Endothelial cell of umbilical vein (primary cell): ENCODE results near the gene DHRS12. TPM values are rescaled to one million over a fixed set of nuclear protein-coding genes. Genes with fewer than 3 reads are reported as not detected.

ENCODE experiments used
- BruUV-seq: library from RNA; stranded (reverse); fragments of 400-500 nt; replicated peaks from 2 replicates; lab custom pipeline; 2021; lab: Mats Ljungman, UMichigan
- CTCF ChIA-PET: fragments of 300-600, 350-600 bp; sonication (Branson Sonifier 250); formaldehyde crosslinking; loops from one replicate; lab custom pipeline; 2021; ENCODE audit warnings: antibody characterized with exemption, inconsistent platforms; lab: Charles Lee
- POLR2A ChIA-PET: fragments of 300-600, 350-600 bp; sonication (Branson Sonifier 250); formaldehyde crosslinking; loops from one replicate; lab custom pipeline; 2021; ENCODE audit warnings: antibody characterized with exemption, inconsistent platforms; lab: Charles Lee
- DNase-seq: peaks from one replicate; pipeline ENCODE4 v3.0.0-alpha.2; 2011; ENCODE audit warnings: low read depth, low spot score
- FAIRE-seq: peaks from 2 replicates; lab custom pipeline; 2011; peaks lifted over from hg19 to GRCh38; lab: Jason Lieb, UNC
- H2AFZ ChIP-seq: 2 replicates; pipeline ENCODE4 v1.6.0; 2012; ENCODE audit warnings: low read depth, low read length, control low read depth, inconsistent platforms
- H3K27ac ChIP-seq: 2 replicates; pipeline ENCODE4 v1.5.1; 2011; ENCODE audit warnings: low read depth, mild to moderate bottlenecking, control low read depth, low read length, moderate library complexity; ENCODE audit not compliant: insufficient read depth
- H3K27me3 ChIP-seq, 2 experiments: 2 replicates each; pipeline versions ENCODE4 v1.6.0 to v1.6.1; 2011; ENCODE audit warnings: low read length in 2 of 2, mixed read lengths in 1 of 2; ENCODE audit not compliant: control insufficient read depth in 2 of 2, insufficient read depth in 2 of 2
- H3K36me3 ChIP-seq, 2 experiments: 2 replicates in 1 of 2; 3 replicates in 1 of 2; pipeline ENCODE4 v1.5.1; 2011; ENCODE audit warnings: low read length in 2 of 2, mild to moderate bottlenecking in 1 of 2, moderate library complexity in 1 of 2; ENCODE audit not compliant: control insufficient read depth in 2 of 2, insufficient read depth in 2 of 2; ENCODE audit errors: extremely low read depth in 1 of 2
- H3K4me1 ChIP-seq: 3 replicates; pipeline ENCODE4 v1.5.1; 2011; ENCODE audit warnings: mild to moderate bottlenecking, low read length; ENCODE audit not compliant: control insufficient read depth, insufficient read depth; ENCODE audit errors: extremely low read depth
- H3K4me2 ChIP-seq: 2 replicates; pipeline ENCODE4 v1.6.1; 2011; ENCODE audit warnings: low read length, control low read depth, mixed read lengths; ENCODE audit not compliant: insufficient read depth
- H3K4me3 ChIP-seq, 3 experiments: fragments of 200-600 bp in 1 of 3; sonication (generic), shearing (Covaris generic) in 1 of 3; replicated peaks in 1 of 3; 2 replicates each; pipeline ENCODE4 v1.5.1; 2011 to 2016; ENCODE audit warnings: control low read depth in 3 of 3, low read length in 3 of 3, mild to moderate bottlenecking in 2 of 3, inconsistent platforms in 1 of 3, low read depth in 1 of 3, moderate library complexity in 1 of 3; ENCODE audit not compliant: insufficient read depth in 1 of 3
- H3K79me2 ChIP-seq: 2 replicates; pipeline ENCODE4 v1.6.0; 2012; ENCODE audit warnings: low read length, inconsistent platforms; ENCODE audit not compliant: control insufficient read depth, insufficient read depth
- H3K9ac ChIP-seq: replicated peaks from 2 replicates; pipeline ENCODE3; 2011; ENCODE audit warnings: low read length, control low read depth; ENCODE audit not compliant: insufficient read depth; ENCODE audit errors: extremely low read depth
- H3K9me1 ChIP-seq: replicated peaks from 3 replicates; pipeline ENCODE4 v1.6.0; 2011; ENCODE audit warnings: mild to moderate bottlenecking, low read length; ENCODE audit not compliant: control insufficient read depth, insufficient read depth; ENCODE audit errors: extremely low read depth
- H3K9me3 ChIP-seq: replicated peaks from 2 replicates; pipeline ENCODE4 v1.5.1; 2012; ENCODE audit warnings: low read length, inconsistent platforms; ENCODE audit not compliant: control insufficient read depth, insufficient read depth
- H4K20me1 ChIP-seq: replicated peaks from 2 replicates; pipeline ENCODE3; 2011; ENCODE audit warnings: mild to moderate bottlenecking, low read length; ENCODE audit not compliant: control insufficient read depth, insufficient read depth; ENCODE audit errors: extremely low read depth
- CTCF ChIP-seq, 2 donors: IDR thresholded peaks; 1 replicate in 1 of 2; 2 replicates in 1 of 2; pipeline ENCODE4 v1.5.1; 2011; ENCODE audit warnings: low read length in 2 of 2, mild to moderate bottlenecking in 2 of 2, moderate library complexity in 2 of 2, control low read depth in 1 of 2, inconsistent platforms in 1 of 2, low read depth in 1 of 2; ENCODE audit not compliant: insufficient read depth in 1 of 2; ENCODE audit errors: extremely low read depth in 1 of 2
- EZH2 ChIP-seq: IDR thresholded peaks from 2 replicates; pipeline ENCODE4 v1.6.1; 2012; ENCODE audit warnings: borderline replicate concordance, low read depth, mild to moderate bottlenecking, moderate library complexity, low read length, inconsistent platforms; ENCODE audit not compliant: severe bottlenecking
- FOS ChIP-seq: IDR thresholded peaks from 2 replicates; pipeline ENCODE4 v1.6.1; 2011; ENCODE audit warnings: mild to moderate bottlenecking, low read length, moderate library complexity, borderline replicate concordance; ENCODE audit not compliant: insufficient read depth
- GATA2 ChIP-seq: IDR thresholded peaks from 2 replicates; pipeline ENCODE4 v1.7.0; 2011; ENCODE audit warnings: low read depth, mild to moderate bottlenecking, moderate library complexity, mixed read lengths, low read length; ENCODE audit not compliant: insufficient read length, insufficient read depth
- JUN ChIP-seq: IDR thresholded peaks from 2 replicates; pipeline ENCODE4 v1.6.1; 2011; ENCODE audit warnings: borderline replicate concordance, low read depth; ENCODE audit not compliant: insufficient read length, insufficient read depth
- MAX ChIP-seq: IDR thresholded peaks from 2 replicates; pipeline ENCODE4 v1.6.1; 2011; ENCODE audit not compliant: insufficient read depth, insufficient read length
- MYC ChIP-seq: IDR thresholded peaks from one replicate; pipeline ENCODE4 v1.6.1; 2011; ENCODE audit warnings: mild to moderate bottlenecking, low read depth, low read length
- POLR2A ChIP-seq: IDR thresholded peaks from 2 replicates; pipeline ENCODE4 v1.6.1; 2012; ENCODE audit warnings: low read depth, mild to moderate bottlenecking, control low read depth, low read length
- POLR2AphosphoS5 ChIP-seq: IDR thresholded peaks from 2 replicates; pipeline ENCODE4 v1.6.1; 2012; ENCODE audit warnings: low read depth, mild to moderate bottlenecking, control low read depth, low read length, moderate library complexity; ENCODE audit not compliant: insufficient read depth
- dilution Hi-C: fragments of 300-500 bp; cut with MboI; formaldehyde crosslinking; loops from one replicate; pipeline ENCODE4 v1.15.0; 2019; ENCODE audit warnings: low sequenced_read_pairs; ENCODE audit not compliant: extremely low pct_ligation_motif_present
- intact Hi-C: fragments of 100-400 bp; cut with micrococcal nuclease; formaldehyde crosslinking; loops from one replicate; pipeline ENCODE4 v1.10.0; 2022
- polyA plus RNA-seq, 4 experiments: library from polyadenylated mRNA; depleted of rRNA in 3 of 4; stranded (reverse) in 3 of 4; unstranded in 1 of 4; fragments of >200 nt; gene quantifications; 2 replicates each; pipeline versions ENCODE4 v1.2.1 to v1.2.3, GENCODE V29; 2011 to 2012; ENCODE audit warnings: missing spikeins in 1 of 4
- total RNA-seq: library from RNA; stranded (reverse); gene quantifications from 2 replicates; pipeline ENCODE4 v1.2.3, GENCODE V29; 2021

Gene DHRS12
- total and polyA plus RNA-seq, 2 donors (not counting 3 experiments of a cell fraction or from before 2014, with no cell fraction given) = 8.9 to 9.1 TPM

GRCh38 chr13:51822106-51822815 lies 18.3 kb upstream of the DHRS12 start:
- Histone ChIP-seq H3K9me3 (no peaks in the 10 kb centered on the region), H3K79me2 (no peaks in the 10 kb centered on the region), H3K4me1 (no peaks in the 10 kb centered on the region), H3K9me1 (no peaks in the 10 kb centered on the region), H3K36me3 (no peaks in the 10 kb centered on the region), H3K27me3 (peaks cover 14 to 17% of the 10 kb centered on the region in 2 experiments), H3K4me2 (no peak overlapping the region), H4K20me1 (no peaks in the 10 kb centered on the region), H3K27ac (no peak overlapping the region), H3K4me3 (no peak overlapping the region), H2AFZ (no peak overlapping the region), H3K9ac (no peak overlapping the region)
- TF ChIP-seq EZH2 (no peak), POLR2AphosphoS5 (no peak), CTCF (IDR thresholded peaks at IDR 0.05; ENCODE audit: extremely low read depth in 1 of 2, insufficient read depth in 1 of 2, low read depth in 1 of 2, low read length in 2 of 2) (no peak), JUN (no peak), GATA2 (no peak), MAX (no peak), MYC (no peak), FOS (no peak), POLR2A (no peak)
- POLR2A ChIA-PET = interaction anchor here (0.6 kb wide), 1 partner anchor 49 kb away, joined by 6 read pairs; no protein-coding TSS in a partner anchor
- dilution Hi-C loops (no loop called here), intact Hi-C loops (no loop called here)
- no TSS peak for BruUV-seq
- CTCF ChIA-PET = interaction anchor here (1.2 kb wide), 1 partner anchor 23 kb away, joined by 5 read pairs; the partner anchor contains the start of gene TMEM272
- DNase-seq (no peak), FAIRE-seq (no peak)
